ENCODE results near the gene POU6F2. TPM values are rescaled to one million over a fixed set of nuclear protein-coding genes. Genes with fewer than 3 reads are reported as not detected.

POU6F2 gene, protein sequence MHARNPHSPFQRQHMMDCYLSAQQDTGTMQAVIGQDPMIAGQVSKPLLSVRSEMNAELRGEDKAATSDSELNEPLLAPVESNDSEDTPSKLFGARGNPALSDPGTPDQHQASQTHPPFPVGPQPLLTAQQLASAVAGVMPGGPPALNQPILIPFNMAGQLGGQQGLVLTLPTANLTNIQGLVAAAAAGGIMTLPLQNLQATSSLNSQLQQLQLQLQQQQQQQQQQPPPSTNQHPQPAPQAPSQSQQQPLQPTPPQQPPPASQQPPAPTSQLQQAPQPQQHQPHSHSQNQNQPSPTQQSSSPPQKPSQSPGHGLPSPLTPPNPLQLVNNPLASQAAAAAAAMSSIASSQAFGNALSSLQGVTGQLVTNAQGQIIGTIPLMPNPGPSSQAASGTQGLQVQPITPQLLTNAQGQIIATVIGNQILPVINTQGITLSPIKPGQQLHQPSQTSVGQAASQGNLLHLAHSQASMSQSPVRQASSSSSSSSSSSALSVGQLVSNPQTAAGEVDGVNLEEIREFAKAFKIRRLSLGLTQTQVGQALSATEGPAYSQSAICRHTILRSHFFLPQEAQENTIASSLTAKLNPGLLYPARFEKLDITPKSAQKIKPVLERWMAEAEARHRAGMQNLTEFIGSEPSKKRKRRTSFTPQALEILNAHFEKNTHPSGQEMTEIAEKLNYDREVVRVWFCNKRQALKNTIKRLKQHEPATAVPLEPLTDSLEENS
- 0.78 TPM for total RNA-seq
- long read RNA-seq, result 0 reads

DNA sequence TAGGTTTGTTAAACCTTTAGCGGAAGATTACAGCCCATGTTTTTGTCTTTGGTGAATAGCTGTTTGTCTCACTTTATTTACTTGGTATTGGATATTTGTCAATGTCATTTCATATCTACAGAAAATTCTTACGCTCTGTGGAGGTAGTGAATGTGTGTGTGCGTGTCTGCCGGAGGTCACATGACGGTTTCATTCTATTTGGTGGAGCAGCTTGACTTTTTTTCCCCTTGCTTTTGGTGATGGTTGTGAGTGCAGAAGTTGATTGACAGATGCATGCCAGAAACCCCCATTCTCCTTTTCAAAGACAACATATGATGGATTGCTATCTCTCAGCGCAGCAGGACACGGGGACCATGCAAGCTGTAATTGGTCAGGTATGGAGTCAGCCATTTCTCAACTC, at the start of gene POU6F2:
TSS of gene POU6F2 (plus strand) at position 225 of the 400 bp plus-strand sequence. CDS start at position 270, 45 bp downstream.
- H3K27ac ChIP-seq, result no peak within 1 kb of the TSS

GRCh38 chr7:38928506-38928905, 49.2 kb upstream of the POU6F2 start:
- no peak for TF ChIP-seq CTCF (IDR thresholded peaks at IDR 0.05)
- H3K36me3 ChIP-seq, result no peaks in the 10 kb centered on the region
- no peaks in the 10 kb centered on the region for H3K9me3 ChIP-seq
- H3K27me3 ChIP-seq, result no peaks in the 10 kb centered on the region
- intact Hi-C loops (cut with DNase I), result no loop called here
- no peak overlapping the region for H3K4me3 ChIP-seq
- DNase-seq (no peak), ATAC-seq (no peak)
- no peaks in the 10 kb centered on the region for H3K4me1 ChIP-seq
- H3K27ac ChIP-seq, result no peak overlapping the region

More for the DNA sequence above, at the start of gene POU6F2:
- no peak for ATAC-seq
- Histone ChIP-seq H3K36me3 (no peaks in the 10 kb centered on the region), H3K4me1 (no peaks in the 10 kb centered on the region), H3K27me3 (peaks cover 18% of the 10 kb centered on the region), H3K4me3 (no peak within 1 kb of the TSS), H3K9me3 (no peaks in the 10 kb centered on the region)
- intact Hi-C loops (cut with DNase I), result no loop called here
- no peak for DNase-seq
- no peak for TF ChIP-seq CTCF (IDR thresholded peaks at IDR 0.05)

GRCh38 chr7:38929460-38930171, 48.1 kb upstream of the POU6F2 start:
- no peak overlapping the region for H3K4me3 ChIP-seq
- peak overlapping the region; percentile 58 for H3K27ac ChIP-seq
- no peaks in the 10 kb centered on the region for H3K27me3 ChIP-seq
- H3K4me1 ChIP-seq, result no peaks in the 10 kb centered on the region
- DNase-seq (no peak), ATAC-seq (peak; percentile 76)
- H3K36me3 ChIP-seq, result no peaks in the 10 kb centered on the region
- TF ChIP-seq CTCF (IDR thresholded peaks at IDR 0.05), result no peak
- no peaks in the 10 kb centered on the region for H3K9me3 ChIP-seq
- intact Hi-C loops (cut with DNase I), result no loop called here

- H3K27ac ChIP-seq, result no peak overlapping the region
- intact Hi-C loops (cut with DNase I), result no loop called here
- H3K36me3 ChIP-seq, result no peaks in the 10 kb centered on the region
- no peaks in the 10 kb centered on the region for H3K9me3 ChIP-seq
- no peaks in the 10 kb centered on the region for H3K4me1 ChIP-seq
- peak; percentile 89 for TF ChIP-seq CTCF (IDR thresholded peaks at IDR 0.05)
- ATAC-seq, result peak; percentile 66
- DNase-seq, result peak; percentile 83
- H3K4me3 ChIP-seq, result no peak overlapping the region
- H3K27me3 ChIP-seq, result no peaks in the 10 kb centered on the region
These were observed 45.1 kb upstream of the POU6F2 start for GRCh38 chr7:38932509-38933168.

GRCh38 chr7:38934051-38934450, 43.7 kb upstream of the POU6F2 start:
- DNase-seq (no peak), ATAC-seq (no peak)
- H3K4me3 ChIP-seq, result no peak overlapping the region
- H3K36me3 ChIP-seq, result no peaks in the 10 kb centered on the region
- no peak for TF ChIP-seq CTCF (IDR thresholded peaks at IDR 0.05)
- H3K27me3 ChIP-seq, result no peaks in the 10 kb centered on the region
- H3K4me1 ChIP-seq, result no peaks in the 10 kb centered on the region
- intact Hi-C loops (cut with DNase I), result no loop called here
- H3K9me3 ChIP-seq, result no peaks in the 10 kb centered on the region
- no peak overlapping the region for H3K27ac ChIP-seq

All from upper lobe of right lung (tissue), 1 donor.